Measurements from ENCODE around the gene LNP1.

DNA sequence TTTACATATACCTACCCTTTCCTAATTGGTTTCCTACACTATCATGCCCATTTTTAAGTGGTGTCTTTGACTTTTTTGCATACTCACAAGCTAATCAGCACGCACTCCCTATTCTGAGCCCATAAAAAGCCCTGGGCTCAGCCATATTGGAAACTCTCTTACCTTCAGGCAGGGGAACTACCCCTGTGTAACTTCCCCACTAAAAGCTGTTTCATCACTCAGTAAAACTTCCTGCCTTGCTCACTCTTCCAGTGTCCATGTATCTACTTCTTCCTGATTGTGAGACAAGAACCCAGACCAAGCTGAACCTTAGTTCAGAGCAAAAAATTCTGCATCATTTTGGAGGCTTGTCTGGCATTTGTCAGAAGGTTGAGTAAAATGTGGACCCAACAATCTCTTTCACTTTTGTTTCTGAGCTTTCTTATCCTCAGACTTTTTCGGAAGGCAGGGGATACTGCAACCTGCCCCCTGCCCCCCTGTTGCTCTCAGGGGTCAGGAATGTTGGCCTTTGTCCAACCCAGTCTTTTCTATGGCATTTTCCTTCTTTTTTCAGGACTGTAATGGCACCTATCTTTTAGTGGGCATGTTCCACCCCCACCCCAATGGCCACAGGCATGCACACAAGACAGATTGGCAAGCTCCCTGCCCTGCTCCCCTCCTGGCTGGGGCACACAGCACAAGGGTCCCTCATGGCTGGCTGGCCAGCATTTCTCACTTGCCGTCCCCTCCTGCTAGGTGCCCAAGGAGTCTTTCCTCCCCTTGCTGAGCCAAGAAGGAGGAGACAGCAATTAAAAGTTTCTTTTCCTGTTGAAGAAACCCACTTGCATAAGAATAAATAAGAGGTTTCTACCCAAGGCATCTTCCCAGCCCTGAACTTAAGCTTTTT, 64.8 kb downstream of the LNP1 start:
- TF ChIP-seq, protein P1, sequence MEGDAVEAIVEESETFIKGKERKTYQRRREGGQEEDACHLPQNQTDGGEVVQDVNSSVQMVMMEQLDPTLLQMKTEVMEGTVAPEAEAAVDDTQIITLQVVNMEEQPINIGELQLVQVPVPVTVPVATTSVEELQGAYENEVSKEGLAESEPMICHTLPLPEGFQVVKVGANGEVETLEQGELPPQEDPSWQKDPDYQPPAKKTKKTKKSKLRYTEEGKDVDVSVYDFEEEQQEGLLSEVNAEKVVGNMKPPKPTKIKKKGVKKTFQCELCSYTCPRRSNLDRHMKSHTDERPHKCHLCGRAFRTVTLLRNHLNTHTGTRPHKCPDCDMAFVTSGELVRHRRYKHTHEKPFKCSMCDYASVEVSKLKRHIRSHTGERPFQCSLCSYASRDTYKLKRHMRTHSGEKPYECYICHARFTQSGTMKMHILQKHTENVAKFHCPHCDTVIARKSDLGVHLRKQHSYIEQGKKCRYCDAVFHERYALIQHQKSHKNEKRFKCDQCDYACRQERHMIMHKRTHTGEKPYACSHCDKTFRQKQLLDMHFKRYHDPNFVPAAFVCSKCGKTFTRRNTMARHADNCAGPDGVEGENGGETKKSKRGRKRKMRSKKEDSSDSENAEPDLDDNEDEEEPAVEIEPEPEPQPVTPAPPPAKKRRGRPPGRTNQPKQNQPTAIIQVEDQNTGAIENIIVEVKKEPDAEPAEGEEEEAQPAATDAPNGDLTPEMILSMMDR (IDR thresholded peaks at IDR 0.05; ENCODE audit: borderline replicate concordance, extremely low read depth, low read length, poor library complexity, severe bottlenecking) = no peak
- TF ChIP-seq EZH2 (IDR thresholded peaks at IDR 0.05; ENCODE audit: borderline replicate concordance, low read depth, low read length, severe bottlenecking) = no peak
